Dedifferentiated amniotic fluid mesenchymal stem cell (primary cell): ENCODE measurements around the gene FFAR4.

Experiments used
- DNase-seq: peaks from one replicate; pipeline ENCODE4 v3.0.0-alpha.2; 2016; ENCODE audit errors: extremely low spot score

FFAR4 gene

DNA sequence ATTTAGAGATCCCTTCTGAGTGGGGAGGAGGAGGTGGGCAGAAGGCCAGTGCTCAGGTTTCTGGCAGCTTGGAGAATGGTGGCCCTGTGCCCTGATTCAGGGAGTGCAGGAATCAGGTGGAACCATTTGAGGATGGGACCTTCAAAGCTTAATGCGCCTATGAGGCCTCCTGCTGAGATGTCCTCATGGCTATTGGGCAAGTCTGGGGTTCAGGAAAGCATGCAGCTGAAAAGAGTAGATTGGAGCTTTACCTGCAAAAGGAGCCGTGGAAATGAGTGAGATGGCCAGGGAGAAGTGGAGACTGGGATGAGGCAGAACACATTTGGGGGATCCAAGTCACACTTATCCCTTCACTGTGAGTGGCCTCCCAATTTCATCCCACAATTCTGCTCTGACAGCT, 6.1 kb downstream of the FFAR4 start:
- DNase-seq, result no peak

DNA sequence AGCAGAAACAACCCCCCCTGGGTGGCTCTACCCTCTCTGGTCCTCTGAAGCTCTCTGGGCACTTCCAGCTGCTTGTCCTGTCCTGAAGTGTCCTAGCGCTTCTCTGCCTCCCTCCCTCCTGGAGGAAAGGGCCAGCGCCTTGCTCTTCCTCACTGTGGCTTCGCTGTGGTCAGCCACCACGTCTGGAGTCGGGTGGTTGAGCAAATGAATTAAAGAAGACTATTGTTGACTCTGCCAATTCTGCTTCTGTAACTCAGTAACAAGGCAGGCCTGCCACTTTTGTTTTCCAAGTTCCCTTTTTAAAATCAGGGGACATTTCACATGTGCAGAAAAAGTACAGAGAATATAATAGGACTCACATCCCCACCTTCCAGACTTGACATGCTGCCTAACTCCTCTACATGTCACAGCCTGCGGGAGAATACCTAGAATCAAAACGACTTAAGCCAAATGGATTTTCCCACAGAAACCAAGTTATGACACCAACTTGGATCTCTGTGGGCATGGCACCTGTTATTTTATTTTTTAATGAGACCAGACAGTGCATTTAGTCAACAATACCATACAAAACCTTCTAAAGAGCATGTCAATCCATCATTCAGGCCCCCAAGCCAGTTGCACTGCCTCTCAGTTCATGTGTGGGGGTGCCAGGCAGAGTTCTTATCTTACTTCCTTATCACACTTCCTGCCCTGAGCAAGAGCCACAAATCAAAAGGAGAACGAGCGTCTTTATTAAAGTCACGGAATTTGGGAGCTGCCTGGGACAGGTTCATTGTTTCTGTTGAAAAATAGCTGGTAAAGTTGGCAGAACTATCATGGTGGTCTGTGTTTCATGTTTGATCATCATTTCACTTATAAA, 6.8 kb downstream of the FFAR4 start:
- no peak for DNase-seq

DNA sequence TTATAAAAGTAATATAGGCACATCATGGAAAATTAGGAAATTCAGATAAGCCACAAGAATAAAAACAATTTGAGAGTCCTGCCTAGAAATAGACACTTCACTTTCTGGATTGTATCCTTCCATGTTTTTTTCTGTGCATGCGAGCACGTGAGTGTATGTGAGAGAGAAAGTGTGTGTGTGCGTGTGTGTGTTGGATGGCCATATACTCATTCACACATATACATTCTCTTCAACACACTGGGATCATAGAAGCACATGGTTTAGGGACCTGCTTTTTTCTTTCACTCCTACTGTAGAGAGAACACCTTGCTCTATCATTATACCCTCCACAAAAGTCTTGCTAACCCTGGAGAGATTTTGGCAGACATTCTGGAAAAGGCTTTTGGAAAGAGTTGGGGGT, 7.5 kb downstream of the FFAR4 start:
- DNase-seq, result no peak

DNA sequence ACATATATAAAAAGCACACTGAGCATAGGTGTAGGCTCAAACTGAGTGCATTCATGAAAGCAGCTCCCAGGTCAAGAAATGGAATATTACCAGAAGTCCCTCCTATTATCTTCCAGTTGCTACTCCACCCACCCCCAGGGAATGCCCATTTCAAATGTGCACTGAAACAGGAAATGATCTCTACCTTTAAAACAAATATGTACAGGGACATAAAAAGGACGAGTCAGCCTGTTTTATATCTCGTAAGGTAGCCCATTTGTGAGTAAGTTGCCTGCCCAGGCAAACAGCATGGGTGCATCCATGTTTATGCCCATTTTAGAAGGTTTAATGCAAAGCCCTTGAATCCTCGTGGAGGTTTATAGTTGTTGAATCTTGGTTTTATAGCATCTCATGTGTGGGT, 10.4 kb downstream of the FFAR4 start:
- DNase-seq, result no peak

DNA sequence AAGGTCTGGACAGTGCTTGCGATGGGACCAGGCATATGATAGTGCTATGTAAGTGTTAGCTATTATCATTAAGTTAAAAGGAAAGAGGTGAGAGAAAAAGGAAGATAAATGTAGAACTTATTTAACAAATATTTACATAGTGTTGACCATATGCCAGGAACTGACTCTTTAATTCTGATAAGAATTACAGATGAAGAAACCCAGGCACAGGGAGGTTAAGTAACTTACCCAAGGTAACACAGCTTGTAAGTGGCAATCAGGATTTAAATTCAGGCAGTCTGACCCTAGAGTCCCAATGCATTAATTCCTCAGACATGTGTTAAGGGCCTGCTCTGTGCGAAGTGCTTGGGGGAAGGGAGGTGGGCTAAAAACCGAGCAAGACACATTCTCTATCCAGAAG, 11.1 kb downstream of the FFAR4 start:
- DNase-seq, result no peak

DNA sequence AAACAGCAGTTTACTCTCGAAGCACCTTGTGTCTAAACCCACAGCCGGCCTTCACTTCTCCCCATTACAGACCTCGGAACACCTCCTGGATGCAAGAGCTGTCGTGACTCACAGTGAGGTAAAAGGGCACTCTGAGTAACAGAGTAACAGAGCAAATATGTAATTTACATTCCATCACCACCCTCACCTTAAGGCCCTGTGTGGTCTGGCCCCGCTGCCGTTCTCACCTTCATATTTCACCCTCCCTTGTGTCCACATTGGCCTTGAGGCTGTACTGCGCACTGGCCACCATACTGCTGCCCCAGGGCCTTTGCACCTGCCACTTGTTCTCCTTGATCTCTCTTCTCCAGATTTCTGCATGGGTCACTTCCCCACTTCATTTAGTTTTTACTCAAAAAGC, 12.6 kb downstream of the FFAR4 start:
- no peak for DNase-seq

DNA sequence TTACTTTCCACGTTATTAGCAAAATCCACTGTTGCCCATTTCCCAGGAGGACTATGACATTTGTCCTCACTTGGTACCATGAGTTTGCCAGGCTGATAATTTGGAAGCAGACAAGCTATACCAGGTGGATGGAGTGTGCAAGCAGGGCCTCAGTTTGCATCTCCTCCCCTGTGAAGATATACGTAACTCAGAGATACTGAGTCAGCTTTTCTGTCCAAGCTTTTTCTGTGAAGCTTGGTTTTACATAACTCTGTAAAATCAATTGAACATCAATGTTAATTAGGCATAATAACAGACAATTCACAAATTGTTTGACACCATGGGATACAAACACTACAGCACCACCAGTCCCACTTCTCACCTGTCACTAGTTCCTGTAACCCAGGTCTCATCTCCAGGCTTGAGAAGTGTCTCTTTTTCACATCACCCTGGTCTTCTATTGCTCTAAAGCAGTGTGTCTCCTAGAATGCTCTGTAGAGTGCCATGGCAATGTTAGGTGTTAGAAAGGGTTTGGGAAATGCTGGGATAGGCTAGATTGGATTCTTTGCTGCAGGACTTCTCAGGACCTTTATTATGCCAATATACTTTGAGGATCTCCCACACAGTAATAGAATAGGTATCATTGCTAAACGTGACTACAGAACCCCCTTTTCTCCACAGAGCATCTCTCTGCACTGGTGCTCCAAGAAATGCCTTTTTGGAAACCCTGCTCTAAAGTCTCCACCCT, 13.7 kb downstream of the FFAR4 start:
- DNase-seq, result no peak

DNA sequence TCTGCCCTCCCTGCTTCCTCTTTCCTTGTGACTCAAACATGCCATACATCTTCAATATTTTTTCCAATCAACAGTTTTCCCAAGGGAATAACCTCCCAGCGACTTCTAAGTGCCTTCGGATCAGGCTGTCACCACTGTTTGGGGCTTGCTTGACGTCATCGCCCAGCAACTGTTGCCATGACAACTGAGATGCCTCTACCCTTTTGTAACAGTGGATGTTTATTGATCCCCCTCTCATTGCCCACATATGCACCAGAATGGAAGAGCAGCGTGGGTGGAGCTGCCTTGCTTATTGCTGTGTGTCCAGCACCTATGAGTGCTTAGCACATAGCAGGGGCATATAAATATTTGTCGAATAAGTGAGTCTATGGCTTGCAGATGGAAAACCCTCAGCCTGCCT, 14.4 kb downstream of the FFAR4 start:
- DNase-seq, result no peak

DNA sequence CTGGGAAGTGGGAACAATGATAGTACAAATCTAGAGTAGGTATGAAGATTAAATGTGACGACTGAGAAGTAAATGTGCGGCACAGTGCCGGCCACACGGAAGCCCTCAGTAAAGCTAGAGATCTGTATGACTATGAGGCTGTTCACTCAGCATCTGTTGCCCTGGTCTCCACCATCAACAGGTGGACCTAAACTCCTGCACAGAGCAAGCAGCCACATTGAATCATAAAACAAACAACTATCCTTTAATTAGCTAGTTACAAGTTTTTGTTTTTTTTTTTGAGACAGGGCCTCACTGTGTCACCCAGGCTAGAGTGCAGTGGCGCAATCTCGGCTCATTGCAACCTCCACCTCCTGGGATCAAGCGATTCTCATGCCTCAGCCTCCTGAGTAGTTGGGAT, 18.0 kb downstream of the FFAR4 start:
- DNase-seq, result no peak

DNA sequence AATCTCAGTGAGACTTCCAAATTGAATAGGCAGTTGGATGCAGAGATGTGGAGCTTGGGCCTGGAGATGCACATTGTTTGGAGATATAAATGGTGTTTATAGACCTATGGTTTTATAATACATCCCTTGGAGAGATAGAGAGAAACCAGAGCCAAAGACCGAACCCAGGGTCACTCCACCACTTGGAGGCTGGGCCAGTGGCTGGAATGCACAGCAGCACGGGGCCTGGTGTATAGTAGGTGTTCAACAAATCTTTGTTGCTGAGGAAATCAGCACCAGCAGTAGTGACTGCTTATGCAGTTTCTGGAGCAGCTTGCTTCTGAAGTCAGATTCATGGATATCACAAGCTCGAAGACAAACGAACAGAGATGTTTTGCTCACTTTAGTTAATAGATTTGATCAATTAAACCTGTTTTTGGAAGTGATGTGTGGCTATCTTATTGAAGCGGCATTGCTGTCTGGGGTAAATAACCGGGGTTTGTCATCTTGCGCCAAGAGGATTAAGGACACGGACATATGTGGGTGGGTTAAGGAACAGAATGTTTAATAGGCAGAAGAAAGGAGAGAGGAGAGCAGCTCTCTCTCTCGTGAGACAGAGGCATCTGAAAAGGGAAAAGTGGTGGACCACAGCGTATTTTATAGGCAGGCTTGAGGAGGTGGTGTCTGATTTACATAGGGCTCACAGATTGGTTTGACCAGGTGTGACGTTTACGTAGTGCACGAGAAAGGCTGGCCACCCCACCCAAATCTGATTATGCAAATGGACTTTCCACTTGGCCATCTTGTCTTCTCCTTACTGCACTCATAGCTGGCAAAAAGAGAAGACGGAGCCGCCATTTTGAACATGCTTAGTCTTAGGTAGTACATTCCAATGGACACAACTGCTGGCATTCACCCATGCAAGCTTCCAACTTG, 23.4 kb downstream of the FFAR4 start:
- DNase-seq, result no peak

DNA sequence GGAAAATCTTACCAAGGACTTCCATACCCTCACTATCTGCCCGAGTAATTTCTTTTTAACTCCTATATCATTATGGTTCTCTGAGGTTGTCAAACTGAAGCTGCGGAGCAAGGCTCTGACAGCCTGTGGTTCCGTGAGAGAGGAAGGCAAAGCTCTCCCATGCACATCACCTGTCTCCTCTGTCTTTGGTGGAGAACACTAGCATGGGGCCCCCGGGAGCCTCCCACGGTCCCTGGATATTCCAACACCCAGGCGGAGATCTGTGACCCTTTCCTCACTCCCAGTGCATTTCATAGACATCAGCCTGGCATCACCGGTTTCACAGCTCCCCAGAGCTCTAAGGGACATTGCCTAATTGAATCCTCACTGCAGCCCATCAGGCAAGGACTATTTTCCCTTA, 24.2 kb downstream of the FFAR4 start:
- no peak for DNase-seq

DNA sequence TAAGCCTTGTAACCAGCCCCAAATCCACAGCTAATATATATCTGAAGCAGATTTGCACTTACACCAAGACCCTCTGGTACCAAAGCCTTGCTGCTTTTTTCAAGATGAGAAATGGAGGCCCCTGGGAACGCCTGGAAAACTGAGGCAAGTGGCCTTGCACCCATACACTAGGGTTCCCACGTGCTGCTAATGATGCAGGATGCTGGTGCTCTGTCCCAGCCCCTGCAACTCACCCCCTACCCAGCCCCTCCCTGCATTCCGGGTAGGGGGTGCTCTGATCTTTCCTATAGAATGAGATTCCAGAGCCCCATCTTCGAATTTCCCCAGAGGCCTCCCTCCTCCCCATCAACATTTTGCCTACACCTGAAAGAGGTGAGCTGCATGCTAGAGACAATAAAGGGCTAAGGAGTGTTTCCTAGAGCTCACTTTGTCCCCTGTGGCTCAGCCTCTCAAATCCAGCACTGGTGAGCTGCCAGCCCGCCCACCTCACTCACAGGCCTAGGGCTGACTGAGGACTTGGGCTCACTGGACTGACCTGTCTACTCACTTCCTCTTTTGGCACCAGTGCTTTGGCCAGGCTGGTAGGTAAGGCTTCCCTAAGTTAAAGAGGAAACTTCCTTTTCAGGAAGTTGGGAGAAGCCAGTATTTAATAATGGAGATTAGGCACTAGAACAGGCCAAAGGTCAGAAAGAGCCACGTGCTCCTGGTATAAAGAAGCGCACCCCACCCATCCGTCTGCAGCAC, 24.8 kb downstream of the FFAR4 start:
- no peak for DNase-seq

DNA sequence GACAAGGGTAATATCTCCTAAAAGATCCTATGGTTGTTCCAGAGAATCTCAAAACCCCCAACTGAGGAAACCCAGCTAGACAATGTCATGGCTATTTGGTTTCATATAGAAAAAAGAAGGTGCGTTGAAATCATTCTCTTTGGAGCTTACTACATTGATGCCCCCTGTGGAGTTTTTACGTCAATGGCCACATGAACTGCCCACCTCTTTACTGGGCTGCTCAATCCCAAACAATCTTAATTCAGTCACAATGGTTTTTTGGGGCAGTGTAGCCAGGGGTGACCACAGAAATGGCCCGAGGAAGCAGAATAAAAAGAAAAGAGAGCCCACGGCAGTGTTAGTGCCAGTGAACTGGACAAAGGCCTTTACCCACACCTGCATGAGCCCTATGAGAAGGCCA, 26.8 kb downstream of the FFAR4 start:
- DNase-seq, result no peak

DNA sequence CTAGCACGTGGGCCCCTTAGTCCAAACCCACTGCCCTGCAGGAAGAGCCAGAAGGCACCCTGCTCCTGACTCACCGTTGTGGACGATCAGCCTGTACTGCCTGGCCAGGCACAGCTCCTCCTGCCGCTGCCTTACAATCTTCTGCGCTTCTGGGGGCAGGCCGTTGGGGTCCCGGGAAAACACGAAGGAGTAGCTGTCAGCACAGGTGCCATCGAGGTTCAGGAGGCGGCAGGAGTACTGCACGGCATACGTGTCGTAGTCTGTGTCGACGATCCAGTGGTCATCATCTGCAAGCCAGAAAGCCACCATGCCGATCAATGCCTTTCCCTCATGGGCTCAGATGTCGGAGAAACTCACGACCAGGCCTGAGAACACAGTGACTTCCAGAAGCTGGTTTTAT, 27.3 kb downstream of the FFAR4 start:
- DNase-seq, result no peak

DNA sequence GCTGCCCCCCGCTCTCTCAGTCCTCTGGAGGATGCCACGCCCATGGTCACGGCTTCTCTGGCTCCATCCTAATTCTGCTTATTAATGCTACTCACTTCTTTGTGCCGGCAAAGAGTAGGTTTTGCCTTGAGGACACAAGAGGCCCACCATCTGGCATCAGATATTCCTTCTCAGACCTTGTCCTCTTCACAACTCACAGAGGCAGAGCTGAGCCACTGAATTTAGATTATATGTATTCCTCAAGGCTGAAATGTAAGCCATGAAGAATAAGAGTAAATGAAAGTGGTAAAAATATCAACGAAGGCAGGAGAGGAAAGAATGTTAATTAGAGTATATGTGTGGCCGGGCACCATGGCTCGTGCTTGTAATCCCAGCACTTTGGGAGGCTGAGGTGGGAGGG, 28.1 kb downstream of the FFAR4 start:
- DNase-seq, result no peak

DNA sequence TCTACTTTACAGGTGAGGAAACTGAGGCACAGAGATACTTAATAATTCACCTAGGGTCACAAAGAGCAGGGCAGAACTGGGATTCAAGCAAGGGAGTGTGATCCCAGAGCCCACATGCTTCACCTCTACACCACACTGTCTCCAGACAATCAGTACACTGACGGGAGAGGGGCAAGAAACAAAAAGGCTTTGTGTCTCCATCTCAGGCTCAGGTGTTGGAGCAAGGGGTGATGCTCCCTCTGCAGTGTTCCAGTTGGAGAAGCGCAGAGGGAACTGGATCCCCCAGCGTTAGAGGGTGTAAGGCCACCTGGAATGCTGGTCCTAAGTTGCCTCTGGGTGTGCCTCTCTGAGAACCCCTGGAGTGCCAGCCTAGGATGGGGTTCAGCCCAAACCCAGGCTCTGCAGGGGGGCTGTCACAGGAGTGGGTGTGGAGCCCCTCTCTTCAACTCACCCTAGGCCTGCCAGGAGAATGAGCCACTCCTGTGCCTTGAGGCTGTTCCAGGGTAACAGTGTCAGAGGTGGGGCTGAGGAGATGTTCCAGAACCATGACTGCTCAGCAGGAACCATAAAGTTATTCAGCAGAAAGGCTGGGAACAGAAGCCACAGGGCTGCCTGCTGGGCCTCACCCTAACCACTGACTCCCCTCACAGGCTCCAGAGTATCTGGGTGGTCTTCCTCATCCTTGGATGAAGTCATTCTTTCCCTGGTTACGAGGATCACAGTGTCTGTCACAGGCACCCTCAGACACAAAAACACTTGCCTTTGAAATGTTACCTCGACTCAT, 29.1 kb downstream of the FFAR4 start:
- no peak for DNase-seq

DNA sequence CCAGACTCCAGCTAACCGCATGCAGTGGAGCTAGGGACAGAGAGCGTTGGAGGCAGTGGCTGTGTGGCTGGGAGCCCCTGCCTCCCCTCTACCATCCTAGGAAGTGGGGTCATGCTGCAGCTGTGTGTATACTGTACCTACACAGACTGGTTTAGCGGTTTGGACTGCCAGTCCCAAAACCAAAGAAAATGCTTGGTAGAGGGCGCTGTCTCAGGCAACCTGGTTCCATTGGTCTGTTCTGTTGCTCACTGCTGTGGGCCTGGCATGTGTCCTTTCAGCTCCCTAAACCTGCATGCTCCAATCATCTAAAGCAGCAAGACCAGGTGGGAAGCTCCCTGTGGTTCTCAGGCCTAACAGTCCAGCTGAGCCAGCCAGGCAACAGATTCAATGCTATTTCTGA, 30.1 kb downstream of the FFAR4 start:
- no peak for DNase-seq

DNA sequence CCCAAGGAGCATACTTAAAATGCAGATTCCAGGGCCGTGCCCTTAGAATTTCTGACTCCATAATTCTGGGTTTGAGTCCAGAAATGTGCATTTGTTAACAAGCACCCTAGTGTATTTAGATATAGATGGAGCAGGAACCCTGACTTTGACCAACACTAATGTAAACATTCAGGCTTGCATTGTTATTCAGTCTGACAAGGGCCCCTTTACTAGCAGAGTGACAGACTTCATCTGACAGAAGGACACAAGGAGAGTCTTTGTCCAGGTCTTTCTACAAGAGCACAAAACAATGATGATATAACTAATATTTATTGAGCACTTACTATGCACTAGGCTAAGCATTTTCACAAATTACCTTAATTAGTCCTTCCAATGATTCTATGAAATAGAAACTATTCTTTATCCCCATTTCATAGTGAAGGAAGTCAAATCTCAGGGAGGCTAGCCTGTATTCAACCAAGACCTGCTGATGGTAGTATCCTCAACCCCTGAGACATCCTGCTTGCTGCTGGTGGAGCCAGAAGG, 30.7 kb downstream of the FFAR4 start:
- no peak for DNase-seq

DNA sequence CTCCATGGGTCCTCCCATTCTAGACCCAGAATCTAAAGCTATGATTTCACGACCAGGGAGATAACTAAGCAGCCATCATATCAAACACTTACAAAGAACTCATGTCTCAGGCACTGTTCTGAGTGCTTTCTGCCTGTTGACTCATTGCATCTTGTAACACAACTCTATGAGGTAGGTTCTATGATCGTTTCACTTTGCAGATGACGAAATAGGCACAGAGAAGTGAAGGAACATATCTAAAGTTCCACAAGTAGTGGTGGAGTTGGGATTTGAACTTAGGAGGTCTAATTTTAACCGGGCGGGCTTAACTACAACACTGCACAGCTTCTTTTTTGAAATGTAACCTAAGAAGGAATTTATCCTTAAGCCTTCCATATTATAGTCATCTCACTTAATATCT, 31.7 kb downstream of the FFAR4 start:
- no peak for DNase-seq

DNA sequence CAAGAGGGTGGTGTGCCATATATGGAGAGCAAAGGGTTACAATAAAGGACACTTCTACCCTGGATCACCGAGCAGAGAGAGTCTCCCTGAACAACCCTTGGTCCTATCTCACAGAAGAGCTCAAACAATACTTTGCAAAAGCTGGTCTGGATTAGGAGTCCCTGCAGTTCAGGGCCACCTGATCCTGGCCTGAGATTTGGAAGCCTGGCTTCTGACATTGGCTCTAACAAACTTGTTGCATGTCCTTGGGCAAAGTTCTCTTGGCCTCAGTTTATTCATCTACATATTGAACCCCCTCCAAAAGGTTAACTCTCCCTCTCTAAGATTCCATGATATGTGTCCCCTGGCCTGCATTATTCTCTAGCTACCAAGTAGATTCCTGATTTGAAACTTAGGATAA, 32.9 kb downstream of the FFAR4 start:
- DNase-seq, result no peak

DNA sequence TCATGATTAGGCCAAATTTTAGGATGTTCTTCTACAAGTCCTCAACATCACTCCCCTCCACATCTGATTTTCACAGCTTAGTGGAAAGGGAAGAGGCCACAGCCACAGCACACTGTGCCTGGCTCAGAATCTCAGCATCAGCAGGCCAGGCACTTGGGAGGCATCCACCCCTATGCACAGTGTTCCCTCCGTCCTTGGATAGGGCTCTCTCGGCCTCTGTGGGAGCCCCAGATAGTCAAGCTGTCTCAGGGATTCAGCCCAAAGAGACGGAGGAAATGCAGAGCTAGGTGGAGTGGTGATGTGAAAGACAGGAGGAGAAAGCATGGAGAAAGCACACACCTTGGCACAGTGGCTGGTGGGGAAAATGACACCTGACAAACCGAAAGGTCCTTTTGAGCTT, 33.3 kb downstream of the FFAR4 start:
- DNase-seq, result no peak
